Glutamatergic neuron (in vitro differentiated cells): ENCODE results near the gene ARL14. TPM values are rescaled to one million over a fixed set of nuclear protein-coding genes. Genes with fewer than 3 reads are reported as not detected.

Experiments
- DNase-seq: peaks from one replicate; pipeline ENCODE4 v3.0.0; 2022
- H3K27ac Mint-ChIP-seq: one replicate; pipeline ENCODE4 v1.8.0; 2020; ENCODE audit warnings: mild to moderate bottlenecking, mixed read lengths, inconsistent platforms; ENCODE audit not compliant: unreplicated experiment
- H3K27me3 Mint-ChIP-seq: one replicate; pipeline ENCODE4 v1.8.0; 2020; ENCODE audit warnings: mild to moderate bottlenecking, moderate library complexity, mixed read lengths, inconsistent platforms; ENCODE audit not compliant: unreplicated experiment
- H3K36me3 Mint-ChIP-seq: one replicate; pipeline ENCODE4 v1.8.0; 2020; ENCODE audit warnings: mild to moderate bottlenecking, mixed read lengths, inconsistent platforms; ENCODE audit not compliant: unreplicated experiment
- H3K4me1 Mint-ChIP-seq: one replicate; pipeline ENCODE4 v1.8.0; 2020; ENCODE audit warnings: mild to moderate bottlenecking, low read depth, mixed read lengths, inconsistent platforms; ENCODE audit not compliant: unreplicated experiment
- H3K4me3 Mint-ChIP-seq: one replicate; pipeline ENCODE4 v1.8.0; 2020; ENCODE audit warnings: mild to moderate bottlenecking, mixed read lengths, inconsistent platforms; ENCODE audit not compliant: unreplicated experiment
- H3K9me3 Mint-ChIP-seq: one replicate; pipeline ENCODE4 v1.8.0; 2020; ENCODE audit warnings: mild to moderate bottlenecking, moderate library complexity, mixed read lengths, inconsistent platforms; ENCODE audit not compliant: unreplicated experiment
- CTCF ChIP-seq: fragments of 200-600 bp; sonication (generic); IDR thresholded peaks from one replicate; pipeline ENCODE4 v1.5.0; 2021; ENCODE audit not compliant: partially characterized antibody, unreplicated experiment
- total RNA-seq: library from RNA; stranded (reverse); fragmentation: NEBNext Ultra II Directional; extraction: Animal tissue kit (Norgen Biotek cat#: 25700); gene quantifications from one replicate; pipeline ENCODE4 v1.2.1, GENCODE V29; 2021; ENCODE audit not compliant: unreplicated experiment

The ARL14 gene
- total RNA-seq, 1 donor from 2014 or later, result not detected

GRCh38 chr3:160685144-160685766 is 8.3 kb downstream of the ARL14 start:
- Mint-ChIP-seq H3K4me1 (no peaks in the 10 kb centered on the region), H3K4me3 (no peak overlapping the region), H3K27ac (no peak overlapping the region), H3K9me3 (peaks cover 2% of the 10 kb centered on the region), H3K27me3 (no peaks in the 10 kb centered on the region), H3K36me3 (no peaks in the 10 kb centered on the region)
- TF ChIP-seq CTCF, result peak; percentile 61
- no peak for DNase-seq

GRCh38 chr3:160686955-160687535 is 10.1 kb downstream of the ARL14 start:
- H3K27me3 Mint-ChIP-seq, result no peaks in the 10 kb centered on the region
- no peaks in the 10 kb centered on the region for H3K4me1 Mint-ChIP-seq
- H3K4me3 Mint-ChIP-seq, result no peak overlapping the region
- no peak for DNase-seq
- peaks cover 2% of the 10 kb centered on the region for H3K9me3 Mint-ChIP-seq
- no peaks in the 10 kb centered on the region for H3K36me3 Mint-ChIP-seq
- TF ChIP-seq CTCF, result peak; percentile 62
- no peak overlapping the region for H3K27ac Mint-ChIP-seq

GRCh38 chr3:160691151-160691550 is 14.2 kb downstream of the ARL14 start:
- H3K9me3 Mint-ChIP-seq, result peaks cover 1% of the 10 kb centered on the region
- DNase-seq, result no peak
- H3K27me3 Mint-ChIP-seq, result no peaks in the 10 kb centered on the region
- no peaks in the 10 kb centered on the region for H3K36me3 Mint-ChIP-seq
- H3K27ac Mint-ChIP-seq, result no peak overlapping the region
- no peak overlapping the region for H3K4me3 Mint-ChIP-seq
- no peak for TF ChIP-seq CTCF
- H3K4me1 Mint-ChIP-seq, result no peaks in the 10 kb centered on the region

GRCh38 chr3:160691962-160692361 is 15.0 kb downstream of the ARL14 start:
- no peaks in the 10 kb centered on the region for H3K27me3 Mint-ChIP-seq
- TF ChIP-seq CTCF, result no peak
- H3K4me3 Mint-ChIP-seq, result no peak overlapping the region
- no peak overlapping the region for H3K27ac Mint-ChIP-seq
- no peaks in the 10 kb centered on the region for H3K36me3 Mint-ChIP-seq
- DNase-seq, result no peak
- H3K9me3 Mint-ChIP-seq, result peaks cover 1% of the 10 kb centered on the region
- no peaks in the 10 kb centered on the region for H3K4me1 Mint-ChIP-seq

GRCh38 chr3:160693191-160693590 is 16.2 kb downstream of the ARL14 start:
- DNase-seq, result no peak
- Mint-ChIP-seq H3K27me3 (no peaks in the 10 kb centered on the region), H3K4me1 (no peaks in the 10 kb centered on the region), H3K4me3 (no peak overlapping the region), H3K9me3 (peaks cover 1% of the 10 kb centered on the region), H3K36me3 (no peaks in the 10 kb centered on the region), H3K27ac (no peak overlapping the region)
- TF ChIP-seq CTCF, result no peak
